HCT116 (cell line): ENCODE measurements around the gene CD44. TPM values are rescaled to one million over a fixed set of nuclear protein-coding genes. Genes with fewer than 3 reads are reported as not detected.

Experiments used
- ATAC-seq: fragments of 200-7000 bp; cut with Tn5 transposase; 2 replicates; pipeline ENCODE4 v1.9.1; 2020; ENCODE audit warnings: mild to moderate bottlenecking, moderate library complexity
- BruUV-seq: library from RNA; stranded (reverse); fragments of 400-500 nt; replicated peaks from 2 replicates; lab custom pipeline; 2021; lab: Mats Ljungman, UMichigan
- CTCF ChIA-PET: fragments of 300-600 bp; sonication (Branson Sonifier 250); formaldehyde crosslinking; loops from one replicate; lab custom pipeline; 2021; ENCODE audit warnings: antibody characterized with exemption; lab: Charles Lee
- POLR2A ChIA-PET: fragments of 300-600, 350-600 bp; sonication (Branson Sonifier 250); formaldehyde crosslinking; loops from one replicate; lab custom pipeline; 2021; ENCODE audit warnings: antibody characterized with exemption; lab: Charles Lee
- RAD21 ChIA-PET, 2 experiments: fragments of 300-600 bp; sonication (Branson Sonifier 250); formaldehyde crosslinking; loops; one replicate each; lab custom pipeline; 2023; ENCODE audit warnings: low total read pairs in 2 of 2; ENCODE audit not compliant: uncharacterized antibody in 2 of 2, unreplicated experiment in 2 of 2, low non-redundant PET in 1 of 2; lab: Charles Lee
- DNase-seq: peaks from one replicate; pipeline ENCODE4 v3.0.0-alpha.2; 2010; ENCODE audit warnings: low read depth, low spot score
- H2AFZ ChIP-seq: fragments of 200-600 bp; shearing (Covaris generic), sonication (generic); 2 replicates; pipeline ENCODE4 v1.6.1; 2017; ENCODE audit warnings: low read depth, mixed run types, mixed read lengths, antibody characterized with exemption, low read length; ENCODE audit not compliant: poor library complexity, severe bottlenecking
- H3K27ac ChIP-seq: 2 replicates; pipeline ENCODE4 v1.5.1; 2012; ENCODE audit warnings: low read depth, low read length
- H3K27me3 ChIP-seq: fragments of 200-600 bp; sonication (generic); 2 replicates; pipeline ENCODE4 v1.6.1; 2016; ENCODE audit warnings: mixed run types, low read length, mixed read lengths; ENCODE audit not compliant: insufficient read depth
- H3K36me3 ChIP-seq, 2 experiments: fragments of 200-500 bp in 1 of 2; fragments of 200-600 bp in 1 of 2; sonication (Bioruptor generic) in 1 of 2; sonication (generic) in 1 of 2; 2 replicates each; pipeline versions ENCODE4 v1.5.1 to v1.6.1; 2014 to 2016; ENCODE audit warnings: low read length in 2 of 2, inconsistent platforms in 1 of 2, mixed read lengths in 1 of 2, mixed run types in 1 of 2; ENCODE audit not compliant: insufficient read depth in 2 of 2, control insufficient read depth in 1 of 2
- H3K4me1 ChIP-seq, 2 experiments: fragments of 200-600 bp in 1 of 2; sonication (generic) in 1 of 2; 2 replicates each; pipeline versions ENCODE4 v1.5.1 to v1.6.1; 2012 to 2017; ENCODE audit warnings: low read length in 2 of 2, inconsistent platforms in 1 of 2, mild to moderate bottlenecking in 1 of 2, mixed read lengths in 1 of 2, mixed run types in 1 of 2, moderate library complexity in 1 of 2; ENCODE audit not compliant: insufficient read depth in 2 of 2, control insufficient read depth in 1 of 2
- H3K4me2 ChIP-seq: fragments of 200-600 bp; sonication (generic); 2 replicates; pipeline ENCODE4 v1.6.1; 2017; ENCODE audit warnings: mixed run types, low read length, mixed read lengths
- H3K4me3 ChIP-seq, 2 experiments: fragments of 200-600 bp in 1 of 2; sonication (generic) in 1 of 2; replicated peaks in 1 of 2; 2 replicates each; pipeline ENCODE4 v1.5.1; 2011 to 2016; ENCODE audit warnings: low read length in 2 of 2, control low read depth in 1 of 2, low read depth in 1 of 2, mild to moderate bottlenecking in 1 of 2, mixed read lengths in 1 of 2, mixed run types in 1 of 2
- H3K79me2 ChIP-seq: fragments of 200-600 bp; sonication (generic); 2 replicates; pipeline ENCODE4 v1.6.1; 2017; ENCODE audit warnings: mild to moderate bottlenecking, mixed run types, low read length, moderate library complexity, mixed read lengths; ENCODE audit not compliant: insufficient read depth
- H3K9ac ChIP-seq: fragments of 200-600 bp; sonication (generic); 2 replicates; pipeline ENCODE4 v1.6.1; 2016; ENCODE audit warnings: low read length, mixed read lengths
- H3K9me2 ChIP-seq: fragments of 200-600 bp; sonication (generic), shearing (Covaris generic); 2 replicates; pipeline ENCODE4 v1.6.1; 2017; ENCODE audit warnings: mixed run types, mild to moderate bottlenecking, moderate library complexity; ENCODE audit not compliant: insufficient read depth
- H3K9me3 ChIP-seq, 2 experiments: fragments of 200-500 bp in 1 of 2; fragments of 200-600 bp in 1 of 2; sonication (Bioruptor generic) in 1 of 2; sonication (generic) in 1 of 2; 2 replicates each; pipeline ENCODE4 v1.6.1; 2014 to 2017; ENCODE audit warnings: low read length in 2 of 2, mixed read lengths in 2 of 2, inconsistent platforms in 1 of 2, low read depth in 1 of 2, mild to moderate bottlenecking in 1 of 2, mixed run types in 1 of 2, moderate library complexity in 1 of 2; ENCODE audit not compliant: control insufficient read depth in 1 of 2, insufficient read depth in 1 of 2
- H4K20me1 ChIP-seq: fragments of 200-600 bp; sonication (generic), shearing (Covaris generic); 2 replicates; pipeline ENCODE4 v1.6.1; 2017; ENCODE audit warnings: mixed run types, mild to moderate bottlenecking, moderate library complexity; ENCODE audit not compliant: insufficient read depth
- CBX3 ChIP-seq: IDR thresholded peaks from 2 replicates; pipeline ENCODE4 v1.6.1; 2012; ENCODE audit warnings: low read depth
- CEBPB ChIP-seq: IDR thresholded peaks from 2 replicates; pipeline ENCODE4 v1.6.1; 2012; ENCODE audit warnings: low read depth
- EGR1 ChIP-seq: IDR thresholded peaks from 2 replicates; pipeline ENCODE4 v1.6.1; 2012; ENCODE audit warnings: low read depth
- EZH2 ChIP-seq: fragments of 200-600 bp; sonication (generic); IDR thresholded peaks from 2 replicates; pipeline ENCODE4 v1.6.1; 2017; ENCODE audit warnings: antibody characterized with exemption, mixed run types
- EZH2phosphoT487 ChIP-seq: fragments of 200-600 bp; IDR thresholded peaks from 2 replicates; pipeline ENCODE4 v1.6.1; 2018; ENCODE audit warnings: antibody characterized with exemption, borderline replicate concordance
- FOSL1 ChIP-seq: IDR thresholded peaks from 2 replicates; pipeline ENCODE4 v1.6.1; 2012; ENCODE audit warnings: low read depth
- JUND ChIP-seq: IDR thresholded peaks from 2 replicates; pipeline ENCODE4 v1.6.1; 2012
- POLR2A ChIP-seq: IDR thresholded peaks from 2 replicates; pipeline ENCODE4 v1.7.0; 2011; ENCODE audit warnings: borderline replicate concordance; ENCODE audit not compliant: insufficient read depth, insufficient read length; ENCODE audit errors: extremely low read depth
- POLR2AphosphoS5 ChIP-seq: IDR thresholded peaks from 2 replicates; pipeline ENCODE4 v1.6.1; 2011; ENCODE audit warnings: mild to moderate bottlenecking, low read depth, low read length, moderate library complexity
- RAD21 ChIP-seq: IDR thresholded peaks from 2 replicates; pipeline ENCODE4 v1.6.1; 2012; ENCODE audit warnings: low read depth, mild to moderate bottlenecking
- REST ChIP-seq: IDR thresholded peaks from 2 replicates; pipeline ENCODE4 v1.6.1; 2012; ENCODE audit warnings: low read depth
- SIN3A ChIP-seq: IDR thresholded peaks from 2 replicates; pipeline ENCODE4 v1.6.1; 2012; ENCODE audit warnings: low read depth
- SP1 ChIP-seq: IDR thresholded peaks from 2 replicates; pipeline ENCODE4 v1.6.1; 2012; ENCODE audit warnings: low read depth
- SRF ChIP-seq: IDR thresholded peaks from 2 replicates; pipeline ENCODE4 v1.6.1; 2012; ENCODE audit warnings: low read depth
- TCF7L2 ChIP-seq: IDR thresholded peaks from 2 replicates; pipeline ENCODE4 v1.7.0; 2011; ENCODE audit warnings: borderline replicate concordance, inconsistent platforms; ENCODE audit not compliant: insufficient read depth, insufficient read length; ENCODE audit errors: extremely low read depth
- ZFX ChIP-seq: fragments of 450-650 bp; IDR thresholded peaks from 2 replicates; pipeline ENCODE4 v1.6.1; 2017
- intact Hi-C: fragments of 100-400 bp; cut with micrococcal nuclease; formaldehyde crosslinking; loops from 2 replicates; pipeline ENCODE4 v1.10.0; 2022
- total RNA-seq: library from RNA; stranded (reverse); gene quantifications from one replicate; pipeline ENCODE4 v1.2.1, GENCODE V29; 2021; ENCODE audit not compliant: unreplicated experiment
- TF ChIP-seq, protein P1 (sequence below), 3 experiments: fragments of 200-600 bp in 1 of 3; sonication (generic) in 1 of 3; IDR thresholded peaks in 2 of 3; conservative IDR thresholded peaks in 1 of 3; 2 replicates each; pipeline ENCODE4 v1.5.1; 2012 to 2017; ENCODE audit warnings: low read depth in 2 of 3, low read length in 2 of 3, antibody characterized with exemption in 1 of 3, borderline replicate concordance in 1 of 3, control low read depth in 1 of 3, mild to moderate bottlenecking in 1 of 3, mixed read lengths in 1 of 3, mixed run types in 1 of 3, moderate library complexity in 1 of 3; ENCODE audit not compliant: insufficient read depth in 1 of 3

Gene CD44
- total RNA-seq, 1 experiment from 2014 or later = 742 TPM

DNA sequence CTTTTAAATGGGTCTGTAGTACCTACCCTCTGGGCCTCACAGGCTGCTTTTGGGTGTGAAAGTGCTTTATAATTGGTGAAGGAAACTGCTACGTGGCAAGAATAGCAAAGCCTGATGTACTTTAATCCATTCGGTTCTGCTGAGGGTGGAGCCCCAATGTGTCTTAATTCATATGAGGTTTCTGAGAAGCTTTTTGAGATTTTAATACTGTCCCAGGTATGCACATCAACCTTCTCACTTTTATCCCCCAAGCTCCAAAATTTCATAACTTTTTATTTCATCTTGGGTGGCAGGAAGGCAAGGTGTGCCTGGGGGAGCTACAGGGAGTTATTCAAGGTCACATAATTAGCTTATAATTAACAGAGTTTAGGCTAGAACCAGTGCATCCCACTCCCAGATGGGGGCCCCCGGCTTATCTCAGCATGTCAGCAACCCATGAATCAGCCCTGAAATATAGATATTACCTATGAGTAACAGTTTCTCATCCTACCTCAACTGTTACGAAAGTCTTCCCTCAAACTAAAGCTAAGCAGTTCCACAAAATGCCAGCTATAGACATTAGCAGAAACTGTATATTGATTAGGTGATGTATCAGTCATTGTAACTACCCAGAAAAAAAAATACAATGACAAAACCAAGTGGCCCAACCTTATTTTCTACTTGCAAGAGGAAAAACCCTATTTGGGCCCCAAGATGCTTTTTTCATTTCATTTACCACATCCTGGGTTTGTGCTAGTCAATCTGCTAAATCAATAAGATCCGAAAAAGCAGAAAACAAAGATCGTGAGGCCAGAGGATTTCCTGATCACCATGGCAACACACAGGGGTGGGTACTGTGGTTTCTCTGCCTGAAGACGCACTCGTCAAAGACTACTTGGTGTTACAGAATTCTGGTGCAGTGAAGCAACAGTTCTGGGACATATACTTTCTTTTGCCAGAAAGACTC, 26.7 kb downstream of the CD44 start (continued):
- 0 out of 2 replicates have a peak, but pooled peaks have one; percentile 72 for TF ChIP-seq CBX3
- TF ChIP-seq, protein P1, sequence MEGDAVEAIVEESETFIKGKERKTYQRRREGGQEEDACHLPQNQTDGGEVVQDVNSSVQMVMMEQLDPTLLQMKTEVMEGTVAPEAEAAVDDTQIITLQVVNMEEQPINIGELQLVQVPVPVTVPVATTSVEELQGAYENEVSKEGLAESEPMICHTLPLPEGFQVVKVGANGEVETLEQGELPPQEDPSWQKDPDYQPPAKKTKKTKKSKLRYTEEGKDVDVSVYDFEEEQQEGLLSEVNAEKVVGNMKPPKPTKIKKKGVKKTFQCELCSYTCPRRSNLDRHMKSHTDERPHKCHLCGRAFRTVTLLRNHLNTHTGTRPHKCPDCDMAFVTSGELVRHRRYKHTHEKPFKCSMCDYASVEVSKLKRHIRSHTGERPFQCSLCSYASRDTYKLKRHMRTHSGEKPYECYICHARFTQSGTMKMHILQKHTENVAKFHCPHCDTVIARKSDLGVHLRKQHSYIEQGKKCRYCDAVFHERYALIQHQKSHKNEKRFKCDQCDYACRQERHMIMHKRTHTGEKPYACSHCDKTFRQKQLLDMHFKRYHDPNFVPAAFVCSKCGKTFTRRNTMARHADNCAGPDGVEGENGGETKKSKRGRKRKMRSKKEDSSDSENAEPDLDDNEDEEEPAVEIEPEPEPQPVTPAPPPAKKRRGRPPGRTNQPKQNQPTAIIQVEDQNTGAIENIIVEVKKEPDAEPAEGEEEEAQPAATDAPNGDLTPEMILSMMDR (IDR thresholded peaks at IDR 0.05 in 2 of 3, conservative IDR thresholded peaks at IDR 0.05 in 1 of 3; ENCODE audit: borderline replicate concordance in 1 of 3, insufficient read depth in 1 of 3, low read depth in 2 of 3, low read length in 2 of 3) = no peak

DNA sequence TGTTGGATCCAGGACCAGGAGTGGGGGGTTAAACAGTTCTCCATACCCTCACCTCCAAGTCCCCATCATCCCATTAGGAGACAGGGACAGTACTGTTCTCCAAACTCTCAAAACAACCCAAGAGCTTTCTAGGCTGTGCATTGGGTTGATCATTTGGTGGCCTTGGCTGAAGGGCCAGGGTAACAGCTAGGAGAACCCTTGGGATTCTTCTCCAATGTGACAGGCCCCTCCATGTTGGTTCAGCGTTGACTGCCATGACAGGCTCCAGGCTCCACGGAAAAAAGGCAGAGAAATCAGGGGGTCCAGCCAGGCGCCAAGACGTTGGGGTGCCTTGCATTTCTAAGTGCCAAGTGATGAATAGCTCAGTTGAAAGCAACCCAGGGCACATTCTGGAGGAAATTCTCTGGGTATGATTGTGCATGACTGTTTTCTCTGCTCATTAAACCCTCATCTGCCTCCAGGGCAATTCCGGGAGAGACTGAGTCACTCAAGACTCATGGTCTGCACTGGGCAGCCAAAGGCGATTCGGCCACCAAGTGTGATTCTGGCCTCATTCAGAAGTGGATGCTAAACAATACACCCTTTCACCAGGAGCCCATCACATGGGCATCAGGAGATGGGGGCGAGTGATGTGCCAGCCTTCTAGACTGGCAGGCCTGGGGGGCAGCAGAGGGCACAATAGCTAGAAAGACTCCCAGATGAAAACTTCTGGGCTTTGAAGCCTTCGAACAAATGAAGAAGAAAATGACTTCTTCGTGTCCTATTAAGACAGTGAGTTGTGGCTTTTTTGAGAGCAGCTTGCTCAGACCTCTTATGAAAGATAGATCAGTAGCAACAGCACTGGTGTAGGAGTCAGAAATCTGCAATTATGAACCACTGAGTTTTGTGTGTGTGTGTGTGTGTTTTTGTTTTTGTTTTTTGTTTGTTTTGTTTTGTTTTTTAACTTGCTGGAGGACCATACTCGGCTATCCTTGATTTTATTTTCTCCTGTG, 27.7 kb downstream of the CD44 start:
- peak overlapping the region; percentile 72 for H3K4me2 ChIP-seq
- H3K27me3 ChIP-seq = no peaks in the 10 kb centered on the region
- BruUV-seq = TSS peak; percentile 92
- H4K20me1 ChIP-seq = no peaks in the 10 kb centered on the region
- ATAC-seq (peak; percentile 85), DNase-seq (peak; percentile 94)
- no peak overlapping the region for H2AFZ ChIP-seq
- peak overlapping the region; percentile 2 to 29; a peak in 3 of 4 replicates for H3K4me3 ChIP-seq
- peaks cover 0 to 9% of the 10 kb centered on the region in 2 experiments; a peak in 1 of 4 replicates for H3K36me3 ChIP-seq
- H3K4me1 ChIP-seq = peaks cover 94 to 100% of the 10 kb centered on the region in 2 experiments
- peak overlapping the region; percentile 89 for H3K27ac ChIP-seq
- H3K9me2 ChIP-seq = no peaks in the 10 kb centered on the region
- peak overlapping the region; percentile 58 for H3K9ac ChIP-seq
- CTCF ChIA-PET = interaction anchor here (1.0 kb wide), 1 partner anchor 70 kb away, joined by 3 read pairs; no protein-coding TSS in a partner anchor
- RAD21 ChIA-PET = interaction anchor here (0.7 to 2.6 kb wide), 3 partner anchors 73 to 240 kb away, joined by 3 to 7 read pairs (median 4); no protein-coding TSS in a partner anchor
- H3K79me2 ChIP-seq = peaks cover 100% of the 10 kb centered on the region
- intact Hi-C loops = loop anchor here (10.0 kb wide), 1 partner anchor 242 kb away; no protein-coding TSS in a partner anchor
- POLR2A ChIA-PET = interaction anchor here (1.1 to 1.6 kb wide), 6 partner anchors 8 to 166 kb away, joined by 3 to 6 read pairs (median 4); no protein-coding TSS in a partner anchor
- no peaks in the 10 kb centered on the region for H3K9me3 ChIP-seq
- TF ChIP-seq CBX3 (peak; percentile 61), CEBPB (peak; percentile 87), SP1 (peak; percentile 97), EZH2phosphoT487 (no peak), EGR1 (0 out of 2 replicates have a peak, but pooled peaks have one; percentile 48), REST (no peak), POLR2AphosphoS5 (peak; percentile 72), TCF7L2 (no peak), SRF (peak; percentile 57), ZFX (no peak), RAD21 (peak; percentile 46), SIN3A (peak; percentile 50), EZH2 (no peak), FOSL1 (peak; percentile 99), JUND (peak; percentile 99), POLR2A (no peak)
